Right ventricle myocardium inferior (tissue), 1 donor: ENCODE measurements around the gene UTRN. TPM values are rescaled to one million over a fixed set of nuclear protein-coding genes. Genes with fewer than 3 reads are reported as not detected.
A peak's percentile ranks its signal among the peaks of the same experiment; 100 is the strongest.

Experiments used
- ATAC-seq: fragments of 200-7000 bp; cut with Tn5 transposase; one replicate; pipeline ENCODE4 v1.9.1; 2020; ENCODE audit warnings: mild to moderate bottlenecking, moderate library complexity
- DNase-seq: peaks from one replicate; pipeline ENCODE4 v3.0.0; 2021; ENCODE audit errors: missing footprints
- intact Hi-C: fragments of 100-400 bp; cut with DNase I; formaldehyde crosslinking; loops from one replicate; pipeline ENCODE4 v1.11.0; 2022
- total RNA-seq: library from RNA; stranded (reverse); fragmentation: NEBNext Ultra II Directional; extraction: Animal tissue kit (Norgen Biotek cat#: 25700); gene quantifications from one replicate; pipeline ENCODE4 v1.2.1, GENCODE V29; 2021
- donor health status: DM: no; HTN: yes; CAD: no; lungs with severe emphysema.

The UTRN gene
- total RNA-seq, 1 donor from 2014 or later, result 69.2 TPM

DNA sequence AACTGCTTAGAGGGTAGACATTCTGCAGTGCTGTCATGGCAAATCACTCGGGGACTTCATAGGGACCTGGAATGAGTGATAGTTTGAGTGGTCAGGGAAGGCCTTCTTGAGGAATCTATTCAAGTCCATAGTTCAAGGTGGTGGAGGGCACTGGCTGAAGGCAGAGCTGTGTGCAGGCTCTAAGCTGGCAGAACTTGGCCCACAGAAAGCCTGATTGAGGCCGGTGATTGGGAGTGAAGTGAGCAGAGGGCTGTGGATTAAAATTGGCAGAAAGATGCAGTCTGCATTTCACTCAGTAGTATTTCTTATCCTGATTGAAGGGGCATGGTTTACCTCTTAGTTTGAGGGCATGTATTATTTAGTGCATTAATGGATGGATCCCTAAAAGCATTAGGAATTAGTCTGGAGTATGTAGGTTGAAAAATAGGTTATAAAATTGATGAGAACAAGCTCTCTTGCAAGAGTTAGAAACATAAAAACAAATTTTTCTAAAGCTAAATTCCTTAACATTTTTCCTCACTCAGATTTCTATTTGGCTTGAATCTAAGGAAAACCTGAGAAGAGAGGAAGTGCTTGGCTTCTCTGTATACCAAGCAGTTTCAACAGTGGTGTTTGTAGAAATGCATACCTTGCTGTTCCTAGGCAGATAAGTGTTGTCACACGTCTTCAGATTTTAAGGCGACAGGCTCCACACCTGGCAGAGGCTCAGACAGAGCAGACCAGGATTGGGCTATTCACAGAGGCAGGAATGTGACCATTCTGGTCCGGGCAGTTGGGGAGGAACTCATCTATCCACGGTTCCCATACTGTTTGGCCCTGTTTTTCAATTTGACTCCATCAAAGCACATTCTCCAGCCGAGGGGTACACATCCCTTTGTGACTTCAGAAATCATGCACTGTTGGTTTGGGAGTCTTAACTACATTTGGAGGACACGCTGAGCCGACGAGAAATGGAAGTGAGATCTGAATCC, 45.2 kb downstream of the UTRN start:
- ATAC-seq, result peak; percentile 18
- DNase-seq, result no peak
- intact Hi-C loops, result no loop called here

DNA sequence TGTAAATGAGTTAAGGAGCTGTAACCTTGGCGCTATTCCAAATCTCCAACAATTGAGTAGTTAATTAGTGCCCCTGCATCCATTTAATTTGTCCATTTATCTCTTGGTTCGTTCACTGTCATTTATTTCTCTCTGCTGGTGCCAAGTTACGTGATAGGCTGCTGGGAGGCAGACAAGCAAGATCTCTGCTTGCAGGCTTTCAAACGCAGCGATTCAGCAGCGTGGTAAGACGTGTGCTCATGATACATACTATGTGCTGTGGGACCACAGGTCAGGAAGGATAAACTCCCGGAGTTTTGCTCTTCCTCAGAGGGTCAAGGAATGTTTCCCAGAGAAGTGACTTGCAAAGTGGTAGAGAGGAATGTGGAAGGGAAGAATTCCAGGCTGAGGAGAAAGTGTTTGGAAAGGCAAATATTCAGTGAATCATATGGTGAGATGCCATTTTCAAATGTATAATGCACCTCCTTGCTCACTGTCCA, 46.4 kb downstream of the UTRN start:
- no peak for ATAC-seq
- intact Hi-C loops, result no loop called here

DNA sequence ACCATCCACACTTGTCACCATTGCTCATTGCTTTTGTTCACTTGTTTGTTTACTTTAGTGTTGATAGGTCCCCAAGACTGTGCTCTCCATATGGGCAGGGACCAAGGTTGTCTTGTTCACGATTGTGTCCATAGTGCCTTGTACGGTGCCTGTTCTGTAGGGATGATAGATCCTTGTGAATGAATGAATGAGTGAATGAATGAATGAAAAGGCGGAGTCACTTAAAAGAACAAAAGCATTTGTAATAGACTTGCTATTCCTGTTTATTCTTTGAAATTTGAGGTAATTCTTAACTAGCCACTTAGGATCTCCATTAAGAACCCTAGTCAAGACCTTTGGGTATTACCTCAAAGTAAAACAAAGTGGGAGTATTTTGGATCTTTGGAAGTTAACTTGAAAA, 47.0 kb downstream of the UTRN start:
- intact Hi-C loops, result no loop called here
- no peak for ATAC-seq
- DNase-seq, result no peak

More for the DNA sequence above, 46.4 kb downstream of the UTRN start:
- DNase-seq, result no peak

DNA sequence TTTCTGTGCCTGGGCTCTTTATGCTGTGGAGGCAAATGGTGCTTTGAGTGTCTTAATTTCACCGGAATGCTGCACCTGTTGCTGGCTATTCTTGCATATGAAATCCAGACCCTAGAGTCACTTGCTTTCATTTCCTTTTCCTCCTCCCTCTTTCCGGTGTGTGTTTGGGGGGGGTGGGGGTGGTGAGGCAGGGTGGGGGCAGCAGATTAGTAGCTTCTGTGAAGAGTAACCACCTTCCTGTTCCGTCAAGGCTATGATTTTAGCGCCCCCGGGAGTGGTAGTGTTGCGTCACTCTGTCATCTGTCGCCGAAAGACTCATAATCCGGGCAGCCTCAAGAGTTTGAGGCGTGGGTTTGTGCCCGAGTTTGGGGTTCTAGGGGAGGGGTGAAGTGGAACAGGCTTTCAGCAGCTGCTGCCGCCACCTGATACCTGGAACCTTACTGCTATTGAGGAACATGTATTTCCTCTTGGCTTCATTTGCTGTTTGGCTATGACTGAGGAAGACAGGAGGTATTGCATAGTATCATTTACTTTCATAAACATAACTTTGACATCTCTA, 49.1 kb downstream of the UTRN start:
- intact Hi-C loops, result no loop called here
- no peak for DNase-seq
- peak; percentile 31 for ATAC-seq

Other genes with a start within 250 kb of the UTRN start
- 121 TPM for gene SF3B5, start 189.8 kb upstream of the UTRN start, total RNA-seq
- 11.1 TPM for gene STX11, start 134.8 kb upstream of the UTRN start, total RNA-seq